Dermis blood vessel endothelial cell (primary cell): Measurements from ENCODE around the gene FZD7. TPM values are rescaled to one million over a fixed set of nuclear protein-coding genes. Genes with fewer than 3 reads are reported as not detected.
A peak's percentile ranks its signal among the peaks of the same experiment; 100 is the strongest.

Experiments used
- DNase-seq: peaks from one replicate; pipeline ENCODE4 v3.0.0; 2010
- total RNA-seq: library from RNA; depleted of rRNA; stranded (reverse); fragments of >200 nt; gene quantifications from 2 replicates; pipeline ENCODE4 v1.2.3, GENCODE V29; 2014

FZD7 gene
- total RNA-seq, 1 donor from 2014 or later = 0.68 TPM

- DNase-seq = no peak
These were observed 5.0 kb downstream of the FZD7 start for GRCh38 chr2:202038471-202039277.

GRCh38 chr2:202039278-202040078 lies 5.8 kb downstream of the FZD7 start:
- no peak for DNase-seq

GRCh38 chr2:202040079-202040844 lies 6.6 kb downstream of the FZD7 start:
- DNase-seq = no peak

- DNase-seq = no peak
These were observed 8.8 kb downstream of the FZD7 start for GRCh38 chr2:202042444-202042843.

- no peak for DNase-seq
These were observed 9.8 kb downstream of the FZD7 start for GRCh38 chr2:202043475-202043874.

GRCh38 chr2:202044777-202045176 lies 11.1 kb downstream of the FZD7 start:
- no peak for DNase-seq

- DNase-seq = no peak
These were observed 12.9 kb downstream of the FZD7 start for GRCh38 chr2:202046572-202046971.

GRCh38 chr2:202049092-202049728 lies 15.6 kb downstream of the FZD7 start:
- DNase-seq = no peak

GRCh38 chr2:202049840-202050239 lies 16.2 kb downstream of the FZD7 start:
- no peak for DNase-seq

- no peak for DNase-seq
These were observed 17.0 kb downstream of the FZD7 start for GRCh38 chr2:202050652-202051051.

- no peak for DNase-seq
These were observed 18.0 kb downstream of the FZD7 start for GRCh38 chr2:202051499-202052161.

- no peak for DNase-seq
These were observed 18.6 kb downstream of the FZD7 start for GRCh38 chr2:202052235-202052634.

GRCh38 chr2:202054679-202055078 lies 21.0 kb downstream of the FZD7 start:
- no peak for DNase-seq

GRCh38 chr2:202056611-202057010 lies 23.0 kb downstream of the FZD7 start:
- DNase-seq = peak; percentile 20

GRCh38 chr2:202060218-202060617 lies 26.6 kb downstream of the FZD7 start:
- DNase-seq = no peak

GRCh38 chr2:202061695-202062094 lies 28.0 kb downstream of the FZD7 start:
- DNase-seq = no peak

- DNase-seq = peak; percentile 4
These were observed 30.7 kb downstream of the FZD7 start for GRCh38 chr2:202064171-202064880.

- DNase-seq = no peak
These were observed 31.2 kb downstream of the FZD7 start for GRCh38 chr2:202064881-202065230.

- no peak for DNase-seq
These were observed 32.2 kb downstream of the FZD7 start for GRCh38 chr2:202065876-202066275.

- DNase-seq = no peak
These were observed 33.2 kb downstream of the FZD7 start for GRCh38 chr2:202066875-202067274.

- DNase-seq = no peak
These were observed 33.9 kb downstream of the FZD7 start for GRCh38 chr2:202067589-202067988.
